GM18861 (cell line): Measurements from ENCODE around the gene PLA1A.
A peak's percentile ranks its signal among the peaks of the same experiment; 100 is the strongest.
"Not testable (repeated sequence)": the region's sequence is repeated elsewhere in the genome, so short reads cannot be mapped to it uniquely, and the experiment has no call there.

Source experiments
- ATAC-seq: cut with Tn5 transposase; IDR thresholded peaks from one replicate; pipeline ENCODE4 v1.9.1; 2021; ENCODE audit not compliant: unreplicated experiment

The PLA1A gene

DNA sequence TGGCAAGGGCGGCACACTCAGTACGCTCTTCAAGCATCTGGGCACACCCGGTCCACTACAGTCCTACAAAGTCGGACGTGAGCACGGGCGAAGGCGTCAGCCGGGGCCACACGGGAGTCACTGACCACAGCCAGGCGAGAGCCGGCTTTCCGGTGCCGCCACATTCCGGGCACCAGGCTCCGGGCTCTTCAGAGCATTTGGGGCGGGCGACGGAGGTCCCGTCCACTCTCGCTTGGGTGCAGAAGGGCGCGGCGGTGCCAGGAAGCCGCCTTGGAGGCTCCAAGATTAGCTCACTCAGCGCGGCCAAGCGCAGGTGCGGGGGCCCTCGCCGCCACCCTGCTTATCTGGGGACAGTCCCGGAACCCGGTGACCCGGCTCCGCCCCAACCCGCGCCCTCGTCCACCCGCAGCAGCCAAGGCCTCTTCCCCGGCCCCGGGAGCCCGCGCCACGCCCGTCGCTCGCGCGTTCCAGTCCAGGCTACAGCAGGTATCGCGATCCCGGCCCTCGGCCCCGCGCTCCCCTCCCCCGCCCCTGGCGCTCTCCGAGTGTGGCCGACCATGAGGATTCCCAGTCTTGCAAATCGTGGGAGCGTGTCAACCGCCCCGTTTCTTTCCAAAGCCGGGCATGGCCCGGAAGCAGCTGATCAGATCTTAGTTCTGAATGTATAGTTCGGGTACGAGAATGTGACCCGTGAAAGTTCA is 18.2 kb upstream of the PLA1A start, which contains the start of gene ADPRH:
Gene ADPRH, plus strand, starts transcription at position 127 of the 701 bp plus-strand sequence. CDS start 2,678 bp downstream, outside the sequence.
- ATAC-seq = peak; percentile 39

DNA sequence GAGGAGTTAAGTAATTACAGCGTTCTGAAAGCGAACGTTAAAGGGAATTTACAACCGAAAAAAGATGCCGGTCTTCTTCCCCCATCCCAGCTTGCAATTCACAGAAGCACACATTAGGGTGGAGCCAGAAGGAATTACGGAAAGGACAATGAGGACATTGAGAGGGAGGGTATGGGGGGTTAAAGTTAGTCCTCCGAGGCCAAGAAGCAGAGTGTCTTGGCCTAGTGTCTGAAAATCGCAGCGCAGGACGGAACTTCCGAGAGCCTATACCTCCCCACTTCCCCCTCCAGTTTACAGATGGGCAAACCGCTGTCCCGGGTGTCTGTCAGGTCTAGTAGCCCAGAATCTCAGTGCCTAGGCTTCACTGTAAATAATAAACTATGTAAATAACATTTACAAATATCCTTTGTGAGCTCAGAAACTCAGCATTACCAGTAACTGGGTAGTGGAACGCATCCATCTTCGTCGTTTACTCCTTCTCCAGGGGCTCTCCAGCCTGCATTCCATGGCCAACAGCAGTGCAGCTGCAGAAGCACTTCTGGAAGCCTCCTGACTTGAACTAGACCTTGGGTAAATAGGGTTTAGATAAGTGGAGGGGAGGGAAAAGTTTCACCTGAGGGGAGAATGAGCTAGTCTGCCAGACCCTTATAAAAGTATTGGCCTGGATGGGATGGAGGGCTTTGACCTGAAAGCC is 17.5 kb upstream of the PLA1A start:
- peak; percentile 69 for ATAC-seq

DNA sequence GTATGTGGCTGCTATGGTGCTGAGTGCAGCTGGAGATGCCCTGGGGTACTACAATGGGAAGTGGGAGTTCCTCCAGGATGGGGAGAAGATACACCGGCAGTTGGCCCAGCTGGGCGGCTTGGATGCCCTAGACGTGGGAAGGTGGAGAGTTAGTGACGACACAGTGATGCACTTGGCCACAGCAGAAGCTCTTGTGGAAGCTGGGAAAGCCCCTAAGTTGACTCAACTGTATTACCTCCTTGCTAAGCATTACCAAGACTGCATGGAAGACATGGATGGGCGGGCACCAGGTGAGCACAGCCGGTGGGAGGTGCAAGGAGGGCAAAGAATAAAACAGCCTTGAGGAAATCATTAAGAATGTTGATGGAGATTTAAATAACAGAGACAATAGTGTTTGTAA is 15.5 kb upstream of the PLA1A start:
- no peak for ATAC-seq

DNA sequence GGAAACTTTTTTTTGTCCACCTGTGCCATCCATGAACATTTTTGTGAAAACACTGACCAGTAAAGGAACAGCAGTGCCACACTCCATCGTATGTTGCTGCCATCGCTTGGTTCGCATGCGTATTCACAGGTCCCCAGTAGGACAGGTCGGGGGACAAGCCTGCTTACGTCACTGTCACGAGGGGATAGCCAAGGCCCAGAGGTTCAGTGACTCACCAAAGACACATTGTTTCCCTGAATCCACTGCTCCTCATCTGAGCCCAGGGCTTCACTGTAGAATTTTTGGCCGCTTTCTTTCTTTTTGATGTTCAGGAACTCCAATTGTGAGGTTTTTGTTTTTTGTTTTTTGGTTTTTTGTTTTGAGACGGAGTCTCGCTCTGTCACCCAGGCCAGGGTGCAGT is 12.5 kb upstream of the PLA1A start:
- no peak for ATAC-seq

DNA sequence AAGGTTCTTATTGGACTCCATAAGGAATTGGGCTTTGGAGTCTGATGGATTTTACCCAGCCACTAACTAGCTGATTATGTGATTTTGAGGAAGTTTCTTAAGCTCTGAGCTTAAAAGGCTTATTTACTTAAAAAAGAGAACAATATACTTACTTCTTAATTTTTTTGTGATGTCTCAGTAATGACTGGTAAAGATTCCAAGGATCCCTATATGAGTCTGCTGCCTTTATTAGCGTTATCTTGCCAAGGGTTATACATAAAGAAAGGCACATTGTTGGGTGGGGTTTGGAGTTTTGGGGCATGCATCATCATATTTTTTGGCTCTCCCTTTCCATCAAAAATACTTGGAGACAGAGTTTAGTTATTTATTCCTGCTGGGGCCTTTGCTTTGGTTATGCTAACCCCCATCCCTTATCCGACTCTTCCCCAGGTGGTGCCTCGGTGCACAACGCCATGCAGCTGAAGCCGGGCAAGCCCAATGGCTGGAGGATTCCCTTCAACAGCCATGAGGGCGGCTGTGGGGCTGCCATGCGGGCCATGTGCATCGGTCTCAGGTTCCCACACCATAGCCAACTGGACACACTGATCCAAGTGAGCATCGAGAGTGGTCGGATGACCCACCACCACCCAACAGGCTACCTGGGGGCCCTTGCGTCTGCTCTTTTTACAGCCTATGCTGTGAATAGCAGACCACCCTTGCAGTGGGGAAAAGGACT is 11.7 kb upstream of the PLA1A start:
- ATAC-seq = no peak

DNA sequence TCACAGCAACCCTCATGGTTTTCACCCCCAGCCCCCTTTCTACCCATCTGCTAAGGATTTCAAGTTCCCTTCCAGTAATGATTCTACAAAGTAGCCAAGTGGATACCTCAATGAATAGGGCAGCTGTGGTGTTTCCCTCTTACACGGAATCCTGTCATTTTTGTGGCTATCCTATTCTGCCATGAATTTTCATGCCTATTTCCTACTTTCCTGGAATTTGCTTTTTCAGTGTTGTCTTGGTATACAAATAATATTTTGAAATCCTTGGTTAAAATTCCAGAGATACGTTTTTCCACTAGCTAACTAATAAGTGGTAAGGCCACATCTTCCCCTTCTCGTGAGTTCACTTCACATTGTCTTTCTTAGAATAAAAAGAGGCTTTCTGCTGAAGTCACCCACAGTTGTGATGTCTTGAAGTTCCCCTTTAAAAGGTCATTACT is 10.9 kb upstream of the PLA1A start:
- no peak for ATAC-seq

DNA sequence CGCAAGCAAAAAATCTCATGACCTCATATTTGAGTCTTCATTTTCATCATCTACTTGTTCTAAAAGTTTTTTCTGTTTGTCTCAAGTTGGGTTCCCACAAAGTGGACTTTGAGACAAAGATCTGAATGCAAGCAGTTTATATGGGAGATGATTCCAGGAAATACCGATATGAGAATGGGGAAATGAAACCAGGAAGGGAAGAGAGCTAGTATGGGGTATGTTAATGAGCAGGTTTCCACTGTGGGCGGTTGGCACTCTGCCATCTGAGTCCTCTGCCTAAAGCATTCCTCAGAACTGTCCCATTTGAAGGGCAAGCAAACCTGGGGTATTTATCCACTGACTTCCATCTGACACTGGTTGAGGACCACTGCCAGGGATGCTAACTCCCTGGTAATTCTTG is 9.6 kb upstream of the PLA1A start:
- no peak for ATAC-seq

DNA sequence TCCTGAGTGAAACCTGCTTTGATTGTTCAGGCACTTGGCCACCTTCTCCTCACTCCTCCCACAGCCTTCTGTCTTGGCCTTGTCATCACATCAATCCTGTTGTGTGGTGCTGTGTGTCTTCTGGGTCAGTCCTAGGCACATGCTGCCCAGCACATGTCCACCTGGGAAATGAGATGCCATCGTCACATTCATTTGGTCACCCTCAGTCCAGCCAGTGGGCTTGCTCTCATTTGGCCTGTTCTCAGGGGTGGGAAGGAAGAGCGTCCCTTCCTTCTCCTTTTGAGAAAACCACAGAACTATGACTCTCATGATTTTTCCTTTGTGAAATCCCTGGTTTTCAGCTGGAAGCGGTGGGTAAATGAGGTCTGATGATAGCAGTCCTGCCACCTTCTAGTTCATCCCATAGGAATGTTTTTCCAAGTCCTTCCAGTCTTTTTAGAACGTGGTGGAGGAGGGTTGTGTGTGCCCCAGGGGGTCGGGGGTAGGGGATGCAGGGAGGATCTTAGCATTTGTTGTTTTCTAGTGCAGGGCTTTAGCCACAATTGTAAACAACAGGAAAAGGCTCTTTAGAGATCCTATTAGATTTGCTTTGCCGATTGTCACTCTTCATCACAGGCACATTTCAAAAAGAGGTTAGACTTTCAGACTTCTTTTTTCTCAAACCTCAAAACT is 8.4 kb upstream of the PLA1A start:
- ATAC-seq = no peak

DNA sequence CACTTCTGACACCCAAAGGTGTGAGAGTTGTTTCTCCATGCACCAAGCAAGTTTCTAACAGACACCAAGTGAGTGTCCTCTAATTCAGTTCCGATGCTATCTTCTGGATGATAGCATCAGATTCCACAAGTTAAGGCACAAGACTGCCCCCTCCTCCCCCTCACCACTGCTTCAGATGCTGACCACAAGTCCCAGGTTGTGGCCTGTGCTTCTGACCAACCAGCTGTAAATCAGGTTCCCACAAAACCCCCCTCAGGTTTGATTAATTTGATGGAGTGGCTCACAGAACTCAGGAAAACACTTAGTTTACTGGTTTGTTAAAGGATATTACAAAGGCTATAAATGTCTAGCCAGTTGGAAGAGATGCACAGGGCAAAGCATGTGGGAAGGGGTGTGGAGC is 7.0 kb upstream of the PLA1A start:
- no peak for ATAC-seq

DNA sequence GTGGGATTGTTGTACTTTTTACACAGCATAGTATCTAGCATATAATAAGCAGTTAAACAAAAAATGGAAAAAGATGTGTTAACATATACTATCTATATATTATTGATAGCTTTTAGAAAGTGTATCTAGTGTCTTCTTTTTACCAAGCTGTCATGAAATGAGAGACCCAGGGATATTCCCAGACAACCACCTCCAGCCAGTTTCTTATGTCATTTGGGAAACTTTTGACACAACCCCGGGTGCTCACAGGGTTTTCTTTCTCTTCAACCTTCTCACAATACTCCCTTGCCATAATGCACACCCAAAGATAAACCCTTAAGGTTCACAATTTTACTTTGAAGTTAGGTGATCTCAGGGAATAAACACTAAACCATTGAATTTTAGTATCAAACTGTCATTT is 4.8 kb upstream of the PLA1A start:
- no peak for ATAC-seq

DNA sequence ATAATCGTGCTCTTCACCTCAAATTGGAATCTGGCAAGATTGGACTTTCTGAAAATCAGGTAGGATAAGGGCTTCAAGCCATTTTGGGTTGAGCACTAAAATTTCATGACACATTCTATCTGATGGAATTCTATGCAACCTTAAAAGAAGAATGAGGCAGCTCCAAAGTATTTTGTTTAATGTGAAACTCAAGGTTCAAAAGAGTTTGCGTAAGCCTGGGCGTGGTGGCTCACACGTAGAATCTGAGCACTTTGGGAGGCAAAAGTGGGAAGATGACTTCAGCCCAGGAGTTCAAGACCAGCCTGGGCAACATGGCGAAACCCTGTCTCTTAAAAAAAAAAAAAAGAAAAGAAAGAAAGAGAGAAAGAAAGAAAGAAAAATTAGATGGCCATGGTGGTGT is 3.6 kb upstream of the PLA1A start:
- no peak for ATAC-seq

DNA sequence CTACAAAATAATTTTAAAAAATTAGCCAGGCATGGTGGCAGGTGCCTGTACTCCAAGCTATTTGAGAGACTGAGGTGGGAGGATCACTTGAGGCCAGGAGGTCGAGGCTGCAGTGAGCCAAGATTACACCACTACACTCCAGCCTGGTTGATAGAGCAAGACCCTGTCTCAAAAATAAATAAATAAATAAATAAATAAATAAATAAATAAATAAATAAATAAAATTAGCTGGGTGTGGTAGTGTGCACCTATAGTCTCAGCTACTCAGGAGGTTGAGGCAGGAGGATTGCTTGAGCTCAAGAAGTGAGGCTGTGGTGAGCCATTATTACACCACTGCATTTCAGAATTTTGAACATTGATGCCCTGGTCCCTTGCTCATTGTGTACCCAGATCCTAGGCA is 2.8 kb upstream of the PLA1A start:
- not testable (repeated sequence) for ATAC-seq

DNA sequence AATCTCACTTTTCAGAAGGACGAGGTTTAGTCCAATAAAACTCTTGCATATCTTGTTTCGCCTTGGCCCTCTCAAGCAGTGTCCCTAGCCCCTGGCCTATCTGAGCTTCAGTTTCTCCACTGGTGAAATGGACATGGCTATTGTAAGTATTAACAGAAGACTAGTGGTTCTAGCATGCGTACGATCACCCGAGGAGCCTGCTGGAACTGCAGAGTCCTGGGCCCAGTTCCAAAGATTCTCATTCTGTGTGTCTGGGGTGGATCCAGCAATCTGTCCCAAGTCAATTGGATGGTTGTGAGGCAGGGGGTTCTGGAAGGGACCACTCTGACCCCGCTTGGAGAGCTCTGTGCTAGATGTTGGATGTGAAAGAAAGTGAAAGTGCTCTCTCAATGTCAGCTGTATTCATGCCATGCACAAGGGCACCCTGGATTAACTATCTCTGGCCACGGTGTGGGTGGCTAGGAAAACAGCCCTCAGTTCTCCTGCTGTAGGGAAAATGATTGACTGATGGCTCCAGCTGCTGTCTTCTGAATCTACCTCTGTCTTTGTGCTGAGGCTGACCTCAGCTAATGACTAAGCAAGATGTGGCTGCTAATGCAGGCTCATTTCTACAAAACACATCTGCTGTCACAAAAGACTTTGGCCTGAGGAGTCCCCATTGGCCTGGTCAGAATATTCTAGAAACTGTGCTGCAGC is 1.9 kb upstream of the PLA1A start:
- ATAC-seq = no peak

DNA sequence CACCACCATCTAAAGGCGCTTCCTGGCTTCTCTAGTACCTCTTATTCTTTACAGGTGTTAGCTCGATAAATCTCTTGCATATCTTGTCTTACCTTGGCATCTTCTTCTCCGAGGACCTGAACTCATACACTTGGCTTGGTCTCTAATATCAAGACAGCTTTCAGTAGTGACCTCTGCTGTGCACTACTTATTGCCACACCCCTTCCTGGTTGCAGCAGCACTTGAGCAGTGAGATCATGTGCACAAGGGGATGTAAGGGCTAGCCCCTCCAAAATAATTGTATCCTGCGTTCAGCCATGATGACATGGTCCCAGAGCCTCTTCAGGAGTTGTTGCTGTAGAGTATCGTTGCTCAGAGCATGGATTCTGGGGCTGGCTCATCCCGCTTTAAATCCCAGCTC is 1.3 kb upstream of the PLA1A start:
- ATAC-seq = no peak

DNA sequence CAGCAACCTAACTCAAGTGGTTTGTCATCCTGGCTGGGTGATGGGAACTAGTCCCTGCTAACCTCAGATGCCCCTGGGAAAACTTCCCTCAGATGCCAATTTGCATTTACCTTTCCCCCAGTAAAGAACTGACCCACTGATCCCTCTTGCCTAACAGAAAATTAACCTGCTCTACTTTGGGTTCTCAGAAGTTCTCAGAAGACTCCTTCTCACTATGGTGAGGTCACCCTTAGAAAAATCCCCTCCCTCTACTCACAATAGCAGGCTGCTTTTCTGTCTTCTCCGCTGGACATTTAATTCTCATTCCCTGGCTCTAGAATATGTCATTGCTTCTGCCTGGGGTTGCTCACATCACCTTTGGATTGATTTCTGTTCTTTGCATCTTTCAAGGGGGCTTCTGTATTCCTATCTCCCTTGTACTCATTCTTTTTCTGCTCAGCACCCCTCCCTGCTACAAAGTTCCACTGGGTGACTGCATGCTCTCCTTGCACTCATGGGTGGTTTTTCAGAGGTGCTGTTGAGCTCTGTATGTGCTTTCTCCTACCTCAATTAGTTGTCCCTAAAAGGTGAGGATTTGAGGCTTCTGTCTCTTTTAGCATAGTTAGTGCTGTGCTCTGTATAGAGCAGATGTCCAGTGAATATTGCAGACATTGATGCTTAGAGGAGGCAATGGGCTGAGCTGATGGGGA is 869 bp downstream of the PLA1A start:
- ATAC-seq = peak; percentile 44

DNA sequence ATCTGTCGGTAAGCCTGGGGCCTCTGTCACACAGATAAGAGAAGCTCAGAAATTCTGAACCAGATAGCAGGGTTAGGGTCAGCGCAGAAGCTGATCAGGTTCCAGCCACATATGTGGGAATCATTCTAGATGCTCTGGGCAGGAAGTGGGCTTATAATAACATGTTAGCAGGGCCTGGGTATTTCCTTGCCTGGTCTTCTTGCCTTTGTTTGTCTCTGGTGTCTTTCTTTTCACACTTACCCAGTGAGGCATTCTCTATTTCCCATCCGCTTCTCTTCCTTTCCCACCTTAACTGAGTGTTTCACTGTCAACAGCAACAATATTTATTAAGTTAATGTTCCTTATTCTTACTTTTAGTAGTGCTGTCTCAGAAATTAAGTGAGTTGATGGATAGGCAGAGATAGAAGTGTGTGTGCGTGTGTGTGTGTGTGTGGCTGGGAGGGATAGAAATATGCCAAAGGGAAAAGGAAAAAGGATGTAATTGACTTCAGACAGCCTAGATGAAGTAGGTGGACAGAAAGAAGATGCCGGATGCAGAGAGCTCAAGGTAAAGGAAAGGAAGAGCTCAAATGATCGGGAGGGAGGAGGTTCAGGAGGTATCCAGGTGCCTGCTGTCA is 2.0 kb downstream of the PLA1A start:
- no peak for ATAC-seq

DNA sequence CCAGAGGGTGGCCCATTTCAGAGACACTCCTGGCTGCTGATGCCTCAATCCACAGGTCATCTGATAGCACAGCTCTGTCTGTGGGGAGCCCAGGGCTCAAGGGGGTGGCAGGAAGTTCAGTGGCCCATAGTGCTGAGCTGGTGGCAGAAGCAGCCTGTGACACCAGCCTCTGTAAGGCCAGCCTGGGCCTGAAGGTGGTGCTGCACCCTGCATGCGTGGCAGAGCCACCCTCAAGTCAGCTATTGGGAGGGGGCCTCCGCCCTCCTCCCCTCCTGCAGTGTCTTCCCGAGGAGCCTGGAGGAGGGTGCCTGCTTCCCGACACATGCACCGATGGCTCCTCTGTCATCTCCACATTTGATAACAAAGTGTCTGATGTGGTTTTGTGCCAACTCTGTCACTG is 3.0 kb downstream of the PLA1A start:
- ATAC-seq = peak; percentile 63

DNA sequence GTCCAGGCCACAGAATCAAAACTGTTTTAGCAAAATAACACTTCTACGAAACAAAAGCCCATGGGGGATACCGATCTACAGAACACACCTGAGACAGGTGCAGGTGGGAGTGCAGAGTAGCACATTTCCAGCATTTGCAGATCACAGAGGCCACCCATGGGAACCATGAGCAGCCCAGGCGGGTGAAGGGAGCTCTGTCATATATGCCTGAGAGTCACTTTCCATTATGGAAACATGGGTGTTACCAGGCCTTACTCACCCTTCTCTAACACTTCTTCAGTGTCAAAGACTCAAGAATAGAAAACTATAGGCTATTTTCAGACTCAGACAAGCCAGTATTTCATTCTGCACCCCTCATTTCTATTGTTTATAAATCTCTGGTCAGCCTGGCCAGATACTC is 3.5 kb downstream of the PLA1A start:
- ATAC-seq = no peak

DNA sequence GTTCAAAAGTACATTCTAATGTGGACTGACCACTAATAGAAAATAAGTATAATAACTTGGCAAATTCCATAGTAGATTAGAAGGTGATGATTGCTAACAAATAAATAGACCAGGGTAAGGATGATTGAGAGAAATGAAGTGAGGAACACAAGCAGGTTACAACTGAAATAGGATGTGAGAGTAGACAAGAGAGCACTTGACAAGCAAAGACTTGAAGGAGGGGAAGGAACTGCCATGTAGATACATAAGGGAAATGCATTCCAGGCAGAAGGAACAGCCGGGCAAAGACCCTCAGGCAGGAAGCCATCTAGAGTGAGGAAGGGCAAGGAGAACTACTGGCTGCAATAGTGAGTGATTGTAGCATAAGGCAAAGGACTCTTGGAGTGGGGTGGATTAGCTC is 5.0 kb downstream of the PLA1A start:
- ATAC-seq = no peak

DNA sequence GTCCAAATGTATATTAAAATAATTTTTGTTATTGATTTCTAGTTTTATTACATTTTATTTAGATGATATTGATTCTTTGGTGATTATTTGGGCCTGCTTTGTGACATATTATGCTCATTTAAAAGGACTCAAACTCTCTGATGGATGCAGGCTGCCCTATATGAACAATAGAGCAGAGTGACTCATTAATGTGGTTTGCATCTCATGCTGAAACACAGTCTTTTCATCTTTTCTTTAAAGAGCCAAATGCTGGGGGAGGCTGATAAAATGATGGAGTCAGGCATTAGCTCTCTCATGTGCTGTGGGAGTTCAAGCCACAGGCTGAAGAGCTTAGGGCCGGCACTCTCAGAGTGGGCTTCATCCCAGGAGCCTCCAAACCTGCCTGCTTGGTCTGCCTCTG is 7.2 kb downstream of the PLA1A start:
- ATAC-seq = no peak
